GM12874 (cell line): ENCODE measurements around the gene TMEM176A.

ENCODE experiments used
- CTCF ChIP-seq: IDR thresholded peaks from 2 replicates; pipeline ENCODE4 v1.5.1; 2011; ENCODE audit warnings: low read depth, mild to moderate bottlenecking, control low read depth, low read length, moderate library complexity; ENCODE audit not compliant: insufficient read depth

Gene TMEM176A, protein sequence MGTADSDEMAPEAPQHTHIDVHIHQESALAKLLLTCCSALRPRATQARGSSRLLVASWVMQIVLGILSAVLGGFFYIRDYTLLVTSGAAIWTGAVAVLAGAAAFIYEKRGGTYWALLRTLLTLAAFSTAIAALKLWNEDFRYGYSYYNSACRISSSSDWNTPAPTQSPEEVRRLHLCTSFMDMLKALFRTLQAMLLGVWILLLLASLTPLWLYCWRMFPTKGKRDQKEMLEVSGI

DNA sequence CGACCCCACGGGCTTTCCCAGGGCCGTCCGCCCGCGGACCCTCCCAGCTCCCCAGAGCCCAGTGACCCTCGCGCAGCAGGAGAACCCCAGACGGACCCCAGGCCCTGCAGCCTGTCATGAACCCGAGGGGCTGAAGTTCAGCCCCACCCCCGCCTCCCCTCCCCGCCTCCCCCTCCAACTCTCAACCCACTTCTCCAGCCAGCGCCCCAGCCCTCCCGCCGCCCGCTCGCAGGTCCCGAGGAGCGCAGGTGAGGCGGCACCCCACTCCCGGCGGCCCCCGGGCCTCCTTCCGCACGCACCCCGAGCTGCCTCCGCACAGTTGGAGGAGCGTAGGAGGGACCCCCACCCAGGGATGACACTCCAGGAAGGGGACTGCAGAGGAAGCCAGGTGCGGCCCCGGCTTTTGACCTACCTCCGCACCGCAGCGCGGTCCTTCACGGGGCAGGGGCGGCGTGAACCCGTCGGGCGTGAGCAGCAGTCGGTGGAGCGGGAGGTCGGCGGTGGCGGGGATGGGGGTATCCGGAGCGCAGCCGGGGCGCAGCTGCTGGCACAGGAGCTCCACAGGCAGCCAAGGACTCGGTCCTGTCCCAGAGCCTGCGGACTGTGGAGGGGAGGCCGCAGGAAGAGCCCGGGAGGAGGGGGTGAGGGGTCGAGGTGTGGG lies at the start of gene TMEM176A:
Gene TMEM176A (plus strand): TSS at position 189 of the 661 bp plus-strand sequence. CDS start 782 bp downstream, outside the sequence.
- no peak for TF ChIP-seq CTCF

DNA sequence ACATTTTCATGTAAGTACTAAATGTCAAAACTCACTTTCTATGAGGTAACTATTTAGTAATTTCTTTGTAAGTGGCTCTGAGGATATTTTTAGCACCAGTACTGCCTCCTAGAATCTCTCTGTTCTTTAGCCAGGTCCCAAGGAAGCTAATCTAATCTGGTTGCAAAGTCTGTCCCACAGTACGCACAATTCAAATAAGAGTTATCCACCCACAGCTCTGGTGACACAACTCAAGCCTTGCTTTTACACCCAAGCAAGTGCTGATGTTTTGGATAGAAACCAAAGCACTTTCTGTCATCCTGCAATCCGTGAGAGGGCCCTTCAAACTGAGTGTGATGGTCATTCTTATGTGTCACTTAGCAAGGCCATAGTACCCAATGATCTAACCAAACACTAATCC lies 48.9 kb upstream of the TMEM176A start:
- no peak for TF ChIP-seq CTCF

DNA sequence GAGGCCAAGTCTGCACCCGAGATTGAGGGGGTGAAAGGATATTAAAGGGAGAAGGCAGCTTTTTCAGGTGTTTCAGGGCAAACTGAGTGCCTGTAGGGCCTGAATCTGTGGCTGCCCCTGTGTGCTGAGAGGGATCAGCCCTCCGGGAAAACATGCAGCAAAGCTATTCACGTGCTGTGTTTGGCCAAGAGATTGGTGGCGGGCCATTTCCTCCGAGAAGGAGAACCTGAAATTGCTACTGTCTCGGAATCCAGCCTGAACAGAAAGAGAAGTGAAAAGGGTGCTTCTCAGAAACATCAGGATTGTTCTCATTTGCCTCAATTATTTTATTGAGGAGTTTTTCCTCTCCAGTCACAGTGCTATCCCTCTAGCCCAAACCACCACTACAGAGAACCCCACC lies 47.3 kb upstream of the TMEM176A start:
- TF ChIP-seq CTCF: no peak

GRCh38 chr7:150753826-150754603 lies 46.6 kb upstream of the TMEM176A start:
- peak; percentile 39; the same call in 1 of the 2 replicates for TF ChIP-seq CTCF

DNA sequence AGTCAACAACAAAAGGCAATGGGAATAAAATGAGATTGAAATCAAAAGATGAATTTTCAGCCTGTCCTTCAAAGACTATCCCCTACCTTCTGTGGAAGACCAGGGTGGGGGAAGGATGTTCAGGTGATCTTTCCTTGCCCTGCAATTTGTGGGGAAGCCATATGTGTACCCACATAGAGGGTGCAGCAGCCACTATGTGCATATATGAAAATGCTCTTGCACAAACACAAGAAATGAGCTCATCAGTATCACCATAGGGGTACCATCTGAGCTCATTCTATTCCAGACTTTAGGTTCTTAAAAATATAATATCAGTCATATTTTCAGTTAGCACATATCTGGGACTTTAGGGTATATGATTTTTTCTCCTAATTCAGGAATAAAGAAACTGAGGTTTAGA lies 45.6 kb upstream of the TMEM176A start:
- TF ChIP-seq CTCF: no peak

GRCh38 chr7:150755473-150756099 lies 45.0 kb upstream of the TMEM176A start:
- TF ChIP-seq CTCF: no peak

- TF ChIP-seq CTCF: no peak
Measured at GRCh38 chr7:150756166-150756565, 44.4 kb upstream of the TMEM176A start.
